Activated CD4-positive, alpha-beta T cell treated with anti-CD3 and anti-CD28 coated beads, Interleukin-2, amount 50 U/mL, for 1 hour (primary cell): ENCODE data around the gene MEF2A.
"Not testable (repeated sequence)": the region's sequence is repeated elsewhere in the genome, so short reads cannot be mapped to it uniquely, and the experiment has no call there.

ENCODE experiments used
- DNase-seq: peaks from one replicate; pipeline ENCODE4 v3.0.0-alpha.2; 2020

MEF2A gene

GRCh38 chr15:99732124-99732750, 166.5 kb downstream of the MEF2A start:
- no peak for DNase-seq

GRCh38 chr15:99732751-99733267, 167.0 kb downstream of the MEF2A start:
- DNase-seq: no peak

- DNase-seq: peak; percentile 99
These were observed 167.7 kb downstream of the MEF2A start, which contains the start of gene LYSMD4 for GRCh38 chr15:99733268-99734039. Gene LYSMD4, minus strand, starts transcription at chr15:99733437. Its CDS starts 1,438 bp downstream, at chr15:99731999.

GRCh38 chr15:99734040-99734291, 168.2 kb downstream of the MEF2A start:
- DNase-seq: not testable (repeated sequence)

GRCh38 chr15:99734575-99734974, 168.8 kb downstream of the MEF2A start:
- no peak for DNase-seq

GRCh38 chr15:99735868-99736267, 170.1 kb downstream of the MEF2A start:
- DNase-seq: no peak

- no peak for DNase-seq
These were observed 170.9 kb downstream of the MEF2A start for GRCh38 chr15:99736702-99737101.

GRCh38 chr15:99738021-99738847, 172.4 kb downstream of the MEF2A start:
- no peak for DNase-seq

- DNase-seq: no peak
These were observed 176.1 kb downstream of the MEF2A start for GRCh38 chr15:99741835-99742234.

- DNase-seq: no peak
These were observed 178.4 kb downstream of the MEF2A start for GRCh38 chr15:99744142-99744541.

GRCh38 chr15:99745370-99746086, 179.7 kb downstream of the MEF2A start:
- no peak for DNase-seq

GRCh38 chr15:99749386-99749785, 183.6 kb downstream of the MEF2A start:
- no peak for DNase-seq

GRCh38 chr15:99750326-99750725, 184.5 kb downstream of the MEF2A start:
- DNase-seq: not testable (repeated sequence)

- DNase-seq: no peak
These were observed 186.8 kb downstream of the MEF2A start for GRCh38 chr15:99752556-99752955.

GRCh38 chr15:99753066-99753465, 187.3 kb downstream of the MEF2A start:
- DNase-seq: no peak

- peak; percentile 16 for DNase-seq
These were observed 190.1 kb downstream of the MEF2A start for GRCh38 chr15:99755692-99756409.

- no peak for DNase-seq
These were observed 196.5 kb downstream of the MEF2A start for GRCh38 chr15:99762288-99762687.

GRCh38 chr15:99763827-99764226, 198.0 kb downstream of the MEF2A start:
- DNase-seq: no peak

- DNase-seq: no peak
These were observed 198.7 kb downstream of the MEF2A start for GRCh38 chr15:99764522-99764921.
